ENCODE data around the gene RWDD2A.

Gene RWDD2A

DNA sequence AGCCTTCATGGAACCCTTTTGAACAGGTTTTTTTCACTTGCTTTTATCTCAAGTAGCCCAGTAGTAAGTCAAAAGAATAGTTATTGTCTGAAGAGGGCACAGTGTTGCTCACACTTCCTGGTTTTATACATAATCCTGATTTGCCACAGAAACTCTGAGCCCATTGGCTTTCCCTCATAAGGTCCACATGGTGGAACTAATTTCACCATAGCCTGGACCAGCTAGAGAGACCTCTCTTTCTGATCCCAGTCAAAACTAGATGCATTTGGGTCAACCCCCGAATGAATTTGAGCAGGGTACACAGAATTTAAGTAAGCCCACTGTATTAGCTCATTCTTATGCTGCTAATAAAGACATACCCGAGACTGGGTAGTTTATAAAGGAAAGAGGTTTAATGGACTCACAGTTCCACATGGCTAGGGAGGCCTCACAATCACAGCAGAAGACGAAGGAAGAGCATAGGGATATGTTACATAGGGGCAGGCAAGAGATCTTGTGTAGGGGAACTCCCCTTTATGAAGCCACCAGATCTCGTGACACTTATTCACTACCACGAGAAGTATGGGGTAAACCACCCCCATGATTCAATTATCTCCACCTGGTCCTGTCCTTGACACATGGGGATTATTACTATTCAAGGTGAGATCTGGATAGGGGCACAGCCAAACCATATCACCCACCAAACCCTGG is 6.2 kb downstream of the RWDD2A start:
- DNase-seq = no peak

DNA sequence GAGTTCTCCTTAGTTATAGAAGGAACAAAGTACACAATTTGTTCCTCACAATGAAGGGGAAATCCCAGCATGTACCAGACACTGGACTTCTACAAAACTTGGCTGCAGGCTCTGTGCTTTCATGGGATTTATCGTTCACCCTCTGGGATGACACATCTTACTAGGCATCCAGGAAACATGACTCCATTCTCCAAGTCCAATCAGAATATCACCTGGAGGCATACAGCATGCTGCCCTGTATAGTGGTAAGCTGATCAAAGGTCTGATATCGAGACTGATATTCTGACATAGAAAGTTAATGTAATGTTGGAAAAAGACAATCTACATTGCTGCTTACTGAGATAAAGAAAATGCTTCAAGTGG is 6.7 kb downstream of the RWDD2A start:
- no peak for DNase-seq

DNA sequence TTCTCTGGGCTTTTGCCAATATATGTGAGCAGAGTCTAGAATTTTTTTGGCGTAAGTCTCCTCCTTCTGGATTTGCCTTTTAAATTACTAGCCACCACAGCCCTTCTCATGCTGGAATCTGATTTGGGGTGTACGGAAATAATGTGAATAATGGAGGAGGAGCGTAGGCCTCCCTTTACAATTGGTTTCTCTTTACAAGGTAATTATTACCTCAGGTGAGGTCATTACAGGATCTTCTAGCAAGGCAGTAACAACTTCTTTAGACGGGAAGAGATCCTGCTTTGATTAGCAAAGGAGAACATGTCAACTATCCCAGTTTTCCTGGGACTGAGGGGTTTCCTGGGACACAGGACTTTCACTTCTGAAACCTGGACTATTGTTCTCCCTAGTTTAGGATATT is 8.9 kb downstream of the RWDD2A start:
- no peak for DNase-seq

DNA sequence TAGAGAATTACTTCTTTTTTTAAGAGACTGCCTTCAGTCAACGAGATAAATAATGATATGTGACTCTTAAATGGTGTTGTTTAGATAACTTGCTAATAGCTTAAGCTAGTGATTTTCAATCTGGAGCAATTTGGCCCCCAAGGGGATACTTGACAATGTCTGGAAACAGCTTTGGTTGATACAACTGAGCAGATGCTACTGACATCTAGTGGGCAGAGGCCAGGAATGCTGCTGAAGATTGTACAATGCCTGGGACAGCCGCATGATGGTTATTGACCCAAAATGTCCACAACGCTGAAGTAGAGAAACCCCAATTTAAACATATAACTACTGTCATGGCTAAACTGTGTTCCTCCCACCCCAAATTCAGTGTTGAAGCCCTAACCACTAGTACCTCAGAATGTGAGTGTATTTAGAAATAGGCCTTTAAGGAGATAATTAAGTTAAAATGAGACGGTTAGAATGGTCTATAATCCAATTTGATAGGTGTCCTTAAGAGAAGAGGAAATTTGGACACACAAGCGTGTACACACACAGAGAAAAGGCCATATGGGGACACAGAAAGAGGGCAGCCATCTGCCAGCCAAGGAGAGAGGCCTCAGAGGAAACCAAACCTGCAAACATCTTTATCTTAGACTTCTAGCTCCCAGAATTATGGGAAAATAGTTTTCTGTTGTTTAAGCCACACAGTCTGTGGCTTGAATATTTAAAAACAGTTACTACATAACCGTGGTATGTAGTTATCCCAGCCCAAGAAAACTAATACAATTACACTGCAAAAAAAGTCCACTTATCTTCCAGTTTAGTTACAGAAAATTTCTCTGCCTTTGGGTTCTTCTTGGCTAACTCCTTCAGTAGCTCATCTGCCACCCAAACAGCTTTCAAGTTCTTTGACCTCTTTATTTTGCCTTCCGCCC is 22.2 kb downstream of the RWDD2A start:
- DNase-seq = peak; percentile 62

DNA sequence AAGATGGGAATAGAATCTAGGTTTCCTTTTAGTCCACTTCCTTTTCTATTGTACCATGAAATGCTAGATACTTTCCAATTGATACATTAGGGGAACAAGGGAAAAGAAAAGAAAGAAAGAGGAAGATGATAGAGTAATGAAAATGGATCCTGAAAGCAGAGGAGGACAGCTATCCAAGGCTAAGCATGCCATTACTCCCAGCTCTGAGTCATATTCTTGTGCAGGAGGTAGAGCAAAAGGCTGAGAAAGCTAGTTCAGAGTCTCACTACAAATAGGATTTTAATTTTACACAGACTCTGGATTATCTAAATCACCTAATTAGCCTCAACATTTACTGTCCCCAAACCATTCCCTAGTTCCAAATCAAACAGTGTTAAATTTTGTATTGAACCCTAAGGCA is 23.6 kb downstream of the RWDD2A start:
- no peak for DNase-seq

DNA sequence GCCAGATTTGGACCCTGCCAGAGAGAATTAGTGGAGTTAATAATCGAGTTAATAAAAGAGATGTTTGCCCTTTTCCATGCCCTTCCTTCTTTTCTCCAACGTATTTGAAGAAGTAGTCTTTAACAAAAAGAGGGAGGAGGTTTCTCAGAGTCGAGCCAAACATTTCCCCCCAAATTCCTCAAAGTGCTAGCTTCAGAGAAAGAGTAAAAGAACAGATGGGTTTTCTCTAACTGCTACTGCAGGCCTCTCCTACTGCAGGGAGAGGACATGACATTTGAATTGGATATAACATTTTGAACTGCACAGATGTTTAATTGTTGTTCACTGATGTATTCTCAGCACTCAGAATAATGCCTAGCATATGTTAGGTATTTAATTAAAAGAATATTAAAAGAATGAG is 25.5 kb downstream of the RWDD2A start:
- no peak for DNase-seq

DNA sequence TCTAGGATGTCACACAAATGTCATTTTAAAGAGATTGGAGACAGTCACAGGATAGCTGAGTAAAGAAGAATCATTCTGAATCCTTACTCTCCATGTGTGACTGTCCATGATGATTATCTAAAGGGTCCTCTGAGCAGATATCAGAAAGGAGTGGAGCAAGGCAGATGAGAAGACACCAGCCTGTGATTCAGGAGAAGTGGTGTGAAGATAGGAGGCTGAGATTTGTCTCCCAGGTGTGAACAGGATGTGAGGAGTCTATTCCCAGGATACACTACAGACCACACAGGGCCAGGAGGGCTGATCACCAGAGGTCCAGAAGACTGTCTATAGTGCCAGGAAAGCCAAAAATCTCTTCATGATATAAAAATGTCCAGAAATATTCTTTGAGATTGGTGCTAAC is 27.0 kb downstream of the RWDD2A start:
- no peak for DNase-seq

DNA sequence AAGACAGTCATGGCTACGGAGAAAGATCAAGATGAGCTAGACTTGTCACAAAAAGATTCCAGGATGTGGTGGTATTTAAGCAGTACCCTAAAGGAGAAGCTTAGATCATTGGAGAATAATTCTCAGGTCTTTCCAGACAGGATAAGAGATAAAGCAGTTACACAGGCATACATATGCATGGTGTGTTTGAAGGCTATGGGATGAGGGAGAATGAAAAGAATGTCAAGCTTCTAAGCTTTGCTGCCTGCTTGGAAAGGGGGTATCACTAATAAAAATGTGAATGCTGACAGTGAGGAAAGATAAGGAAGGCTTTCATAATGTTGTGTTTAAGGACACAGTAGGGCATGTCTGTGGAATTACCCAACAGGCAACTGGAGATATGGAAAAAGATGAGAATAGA is 28.1 kb downstream of the RWDD2A start:
- DNase-seq = no peak

DNA sequence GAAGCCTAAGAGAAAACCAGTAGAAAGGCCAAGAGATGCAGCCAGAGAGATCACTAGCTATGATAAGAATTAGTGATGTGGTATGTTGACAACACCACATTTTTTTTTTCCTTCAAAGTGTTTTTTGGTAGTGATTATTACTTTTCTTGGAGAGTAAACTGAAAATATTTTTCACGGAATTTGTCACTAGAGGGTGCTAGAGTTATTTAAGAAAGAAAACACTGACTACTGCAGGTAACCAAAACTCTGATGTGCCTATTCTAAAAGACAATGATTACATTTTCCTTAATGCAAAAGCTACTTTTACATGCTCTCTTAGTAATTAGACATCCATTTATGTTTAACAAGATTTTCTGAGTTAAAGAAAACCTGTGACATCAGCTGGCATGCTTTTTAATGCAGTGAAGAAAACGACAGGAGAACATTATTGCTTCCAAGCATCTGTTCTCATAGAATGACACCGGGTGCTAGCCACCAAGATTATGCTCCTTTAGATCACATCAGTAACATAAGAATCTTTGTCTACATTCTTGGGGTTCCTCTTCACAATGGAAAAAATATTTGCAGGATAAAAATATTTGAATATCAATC is 28.8 kb downstream of the RWDD2A start:
- DNase-seq = no peak

DNA sequence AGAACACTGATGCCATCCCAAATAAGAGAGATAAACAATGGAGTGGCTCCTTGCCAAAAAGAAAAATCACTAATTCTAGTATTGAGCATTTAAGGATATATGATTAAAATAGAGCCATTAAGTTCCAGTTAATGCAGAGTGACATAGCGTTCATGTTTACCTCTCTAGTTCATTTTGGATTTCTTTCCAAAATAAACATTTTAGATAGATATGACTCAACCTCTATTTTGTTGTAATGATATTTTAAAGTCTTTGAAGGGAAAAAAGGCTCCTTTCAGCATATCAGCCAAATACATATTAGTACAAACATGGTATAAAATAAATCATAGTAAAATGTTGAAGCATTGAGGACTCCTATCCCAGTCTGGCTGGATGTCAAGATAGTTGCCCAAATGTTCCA is 33.4 kb downstream of the RWDD2A start:
- no peak for DNase-seq

DNA sequence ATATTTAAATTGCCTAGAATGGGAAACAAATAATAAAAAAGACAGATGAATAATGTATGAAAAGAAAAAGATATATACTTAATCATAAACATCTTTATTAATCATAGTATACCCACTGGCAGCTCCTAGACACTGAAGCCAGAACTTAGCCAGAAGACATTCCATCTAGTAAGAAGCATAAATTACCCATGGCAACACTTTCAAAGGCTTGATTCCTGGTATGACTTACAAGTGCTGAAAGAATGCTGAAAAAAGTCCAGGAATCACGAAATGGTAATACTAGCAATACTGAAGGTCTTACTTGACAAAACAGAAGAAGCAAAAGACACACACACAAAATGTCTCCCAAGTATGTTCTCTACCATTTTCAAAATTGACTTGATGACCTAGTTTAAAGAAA is 38.0 kb downstream of the RWDD2A start:
- DNase-seq = no peak

DNA sequence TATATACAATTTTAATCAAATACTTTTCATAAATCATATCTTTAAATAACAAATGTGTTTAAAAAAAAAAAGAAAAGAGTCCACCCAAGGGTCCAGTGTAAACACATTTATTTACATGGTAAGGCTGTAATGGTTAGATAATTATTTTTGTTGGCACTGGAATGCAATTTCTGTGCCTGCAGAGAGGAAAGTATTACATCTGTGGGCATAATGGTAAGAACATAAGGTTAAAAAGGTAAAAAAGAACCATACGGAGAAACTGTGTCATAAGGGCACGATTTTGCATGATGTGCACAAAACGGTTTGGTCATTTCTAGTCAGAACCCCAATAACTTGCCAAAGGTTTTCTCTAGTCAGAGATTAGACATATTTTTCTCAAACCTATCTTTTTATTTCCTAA is 54.3 kb downstream of the RWDD2A start:
- no peak for DNase-seq
